Common myeloid progenitor, CD34-positive (primary cell): Measurements from ENCODE around the gene PPFIBP2.

Experiments used
- CTCF ChIA-PET: fragments of 350-600 bp; sonication (Branson Sonifier 250); formaldehyde crosslinking; loops from one replicate; lab custom pipeline; 2021; ENCODE audit warnings: antibody characterized with exemption; lab: Charles Lee
- POLR2A ChIA-PET: fragments of 350-600 bp; sonication (Branson Sonifier 250); formaldehyde crosslinking; loops from one replicate; lab custom pipeline; 2021; ENCODE audit warnings: antibody characterized with exemption; lab: Charles Lee
- DNase-seq, 3 donors: peaks; one replicate each; pipeline versions ENCODE4 v3.0.0 to v3.0.0-alpha.2; 2013
- H3K27ac ChIP-seq, 2 experiments: 1 replicate in 1 of 2; 2 replicates in 1 of 2; pipeline ENCODE4 v1.7.0; 2013; ENCODE audit warnings: inconsistent platforms in 2 of 2, low read length in 2 of 2, mild to moderate bottlenecking in 2 of 2, low read depth in 1 of 2, moderate library complexity in 1 of 2; ENCODE audit not compliant: severe bottlenecking in 2 of 2, insufficient read depth in 1 of 2, poor library complexity in 1 of 2
- H3K27me3 ChIP-seq, 5 experiments: replicated peaks in 2 of 5; 1 replicate in 3 of 5; 2 replicates in 2 of 5; pipeline versions ENCODE4 v1.6.1 to v1.7.0; 2013; ENCODE audit warnings: low read length in 4 of 5, mild to moderate bottlenecking in 2 of 5, moderate library complexity in 2 of 5, inconsistent platforms in 1 of 5; ENCODE audit not compliant: insufficient read depth in 5 of 5, control insufficient read depth in 4 of 5
- H3K36me3 ChIP-seq, 4 experiments: 1 replicate in 2 of 4; 2 replicates in 2 of 4; pipeline versions ENCODE4 v1.6.1 to v1.7.0; 2013; ENCODE audit warnings: low read length in 3 of 4, control low read depth in 1 of 4, mild to moderate bottlenecking in 1 of 4; ENCODE audit not compliant: control insufficient read depth in 4 of 4, insufficient read depth in 4 of 4
- H3K4me1 ChIP-seq, 4 experiments: 1 replicate in 3 of 4; 2 replicates in 1 of 4; pipeline versions ENCODE4 v1.6.1 to v1.7.1; 2013; ENCODE audit warnings: low read length in 3 of 4, mild to moderate bottlenecking in 3 of 4, control low read depth in 1 of 4, inconsistent platforms in 1 of 4, moderate library complexity in 1 of 4; ENCODE audit not compliant: control insufficient read depth in 4 of 4, insufficient read depth in 4 of 4; ENCODE audit errors: control extremely low read depth in 1 of 4
- H3K4me3 ChIP-seq, 7 experiments: 1 replicate in 4 of 7; 2 replicates in 3 of 7; pipeline versions ENCODE4 v1.5.1 to v1.7.0; 2013; ENCODE audit warnings: mild to moderate bottlenecking in 7 of 7, low read length in 6 of 7, moderate library complexity in 6 of 7, inconsistent platforms in 2 of 7, low read depth in 2 of 7, control low read depth in 1 of 7; ENCODE audit not compliant: insufficient read depth in 4 of 7, control insufficient read depth in 1 of 7; ENCODE audit errors: extremely low read depth in 1 of 7
- H3K9me3 ChIP-seq, 5 experiments: 1 replicate in 4 of 5; 2 replicates in 1 of 5; pipeline versions ENCODE4 v1.6.1 to v1.7.1; 2013; ENCODE audit warnings: low read length in 4 of 5, mild to moderate bottlenecking in 2 of 5, inconsistent platforms in 1 of 5, low read depth in 1 of 5, moderate library complexity in 1 of 5; ENCODE audit not compliant: control insufficient read depth in 4 of 5, insufficient read depth in 2 of 5; ENCODE audit errors: control extremely low read depth in 1 of 5
- WGBS: methylation state at CpG from one replicate; pipeline ENCODE4 v1.1.5; 2013; ENCODE audit not compliant: insufficient coverage; 5-methylcytosine and 5-hydroxymethylcytosine counted together

Gene PPFIBP2

GRCh38 chr11:7574491-7575130, 60.8 kb downstream of the PPFIBP2 start:
- peaks cover 2 to 91% (median 60%) of the 10 kb centered on the region in 5 experiments for H3K27me3 ChIP-seq
- no peak for DNase-seq
- CTCF ChIA-PET = interaction anchor here (0.8 to 1.4 kb wide), 2 partner anchors 9 to 92 kb away, joined by 3 to 4 read pairs; no protein-coding TSS in a partner anchor
- POLR2A ChIA-PET = no interaction called here
- H3K36me3 ChIP-seq = no peaks in the 10 kb centered on the region
- H3K27ac ChIP-seq = no peak overlapping the region
- no peak overlapping the region for H3K4me3 ChIP-seq
- no peaks in the 10 kb centered on the region for H3K9me3 ChIP-seq
- peaks cover 3 to 26% (median 22%) of the 10 kb centered on the region in 4 experiments for H3K4me1 ChIP-seq
- 44% methylated on average over 3 of the region's 7 CpGs for WGBS

- H3K36me3 ChIP-seq = no peaks in the 10 kb centered on the region
- H3K4me1 ChIP-seq = peaks cover 3 to 26% (median 22%) of the 10 kb centered on the region in 4 experiments
- WGBS = 44% methylated on average over 5 of the region's 11 CpGs
- ChIA-PET POLR2A (no interaction called here), CTCF (interaction anchor here (0.7 to 1.4 kb wide), 5 partner anchors 15 to 90 kb away, joined by 3 to 4 read pairs (median 3); partner anchors contain the start of gene PPFIBP2)
- no peaks in the 10 kb centered on the region for H3K9me3 ChIP-seq
- no peak overlapping the region for H3K27ac ChIP-seq
- H3K27me3 ChIP-seq = peaks cover 7 to 92% (median 59%) of the 10 kb centered on the region in 5 experiments
- H3K4me3 ChIP-seq = no peak overlapping the region
- DNase-seq = peak; percentile 23 to 42 (median 28)
Measured at GRCh38 chr11:7575841-7576725, 62.3 kb downstream of the PPFIBP2 start.

- H3K36me3 ChIP-seq = no peaks in the 10 kb centered on the region
- H3K4me1 ChIP-seq = peaks cover 3 to 26% (median 22%) of the 10 kb centered on the region in 4 experiments
- WGBS = 56% methylated on average over 10 of the region's 13 CpGs
- no peak overlapping the region for H3K4me3 ChIP-seq
- ChIA-PET CTCF (interaction anchor here (0.8 to 1.2 kb wide), 2 partner anchors 15 to 63 kb away, joined by 3 read pairs; partner anchors contain the start of gene PPFIBP2), POLR2A (no interaction called here)
- DNase-seq = no peak
- H3K27ac ChIP-seq = no peak overlapping the region
- no peaks in the 10 kb centered on the region for H3K9me3 ChIP-seq
- peaks cover 8 to 93% (median 64%) of the 10 kb centered on the region in 5 experiments for H3K27me3 ChIP-seq
Measured at GRCh38 chr11:7576726-7577290, 63.0 kb downstream of the PPFIBP2 start.

- peak; percentile 59 to 85 (median 83) for DNase-seq
- WGBS = 34% methylated on average over 16 of the region's 16 CpGs
- Histone ChIP-seq H3K27ac (no peak overlapping the region), H3K9me3 (no peaks in the 10 kb centered on the region), H3K4me3 (peak overlapping the region in 1 of 7 experiments; percentile 45), H3K27me3 (peaks cover 8 to 93% (median 63%) of the 10 kb centered on the region in 5 experiments), H3K4me1 (peaks cover 3 to 26% (median 22%) of the 10 kb centered on the region in 4 experiments), H3K36me3 (no peaks in the 10 kb centered on the region)
- CTCF ChIA-PET = interaction anchor here (1.2 kb wide), 1 partner anchor 14 kb away, joined by 3 read pairs; no protein-coding TSS in a partner anchor
- POLR2A ChIA-PET = no interaction called here
Measured at GRCh38 chr11:7577291-7578190, 63.7 kb downstream of the PPFIBP2 start.

GRCh38 chr11:7578276-7578955, 64.6 kb downstream of the PPFIBP2 start:
- H3K36me3 ChIP-seq = no peaks in the 10 kb centered on the region
- H3K27me3 ChIP-seq = peaks cover 8 to 93% (median 65%) of the 10 kb centered on the region in 5 experiments
- peaks cover 3 to 26% (median 22%) of the 10 kb centered on the region in 4 experiments for H3K4me1 ChIP-seq
- H3K27ac ChIP-seq = no peak overlapping the region
- DNase-seq = no peak
- H3K4me3 ChIP-seq = peak overlapping the region in 1 of 7 experiments; percentile 45
- 42% methylated on average over 8 of the region's 9 CpGs for WGBS
- ChIA-PET CTCF (interaction anchor here (3.4 kb wide), 1 partner anchor 7 kb away, joined by 15 read pairs; no protein-coding TSS in a partner anchor), POLR2A (no interaction called here)
- no peaks in the 10 kb centered on the region for H3K9me3 ChIP-seq

GRCh38 chr11:7579361-7579791, 65.6 kb downstream of the PPFIBP2 start:
- DNase-seq = no peak
- Histone ChIP-seq H3K27ac (no peak overlapping the region), H3K4me1 (peaks cover 3 to 26% (median 22%) of the 10 kb centered on the region in 4 experiments), H3K4me3 (no peak overlapping the region), H3K36me3 (no peaks in the 10 kb centered on the region), H3K27me3 (peaks cover 8 to 93% (median 70%) of the 10 kb centered on the region in 5 experiments), H3K9me3 (no peaks in the 10 kb centered on the region)
- ChIA-PET CTCF (interaction anchor here (3.4 kb wide), 1 partner anchor 8 kb away, joined by 15 read pairs; no protein-coding TSS in a partner anchor), POLR2A (no interaction called here)
- WGBS = 86% methylated on average over 1 of the region's 1 CpG
